22Rv1 (cell line): ENCODE data around the gene ARAP2.

ENCODE experiments used
- CTCF ChIP-seq: fragments of 450-650 bp; IDR thresholded peaks from 2 replicates; pipeline ENCODE4 v1.5.1; 2017; ENCODE audit warnings: mild to moderate bottlenecking
- ZFX ChIP-seq: fragments of 450-650 bp; IDR thresholded peaks from 2 replicates; pipeline ENCODE4 v1.6.1; 2017; ENCODE audit warnings: antibody characterized with exemption, borderline replicate concordance

DNA sequence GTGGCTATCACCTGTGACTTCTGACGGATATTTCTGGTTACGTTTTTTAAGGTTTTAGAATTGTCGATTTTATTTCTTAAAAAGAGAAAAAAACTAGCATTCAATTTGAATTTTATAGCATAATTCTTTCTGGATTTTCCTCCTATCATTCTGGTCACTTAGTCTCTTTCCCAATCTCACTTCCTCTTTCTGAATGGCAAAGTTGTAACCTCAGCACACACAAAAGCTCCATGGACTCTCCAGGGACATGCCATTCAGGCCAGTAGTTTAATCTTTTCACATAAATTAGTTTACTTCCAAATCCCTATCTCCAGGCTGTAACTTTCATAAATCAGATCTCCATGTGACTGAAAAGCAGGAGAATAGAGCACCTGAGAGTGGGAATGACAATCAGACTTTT is 110.7 kb downstream of the ARAP2 start:
- no peak for TF ChIP-seq CTCF
- TF ChIP-seq ZFX, result no peak
